SK-N-DZ (cell line): ENCODE measurements around the gene SNCB.

Experiments
- DNase-seq: peaks from one replicate; pipeline ENCODE4 v3.0.0-alpha.2; 2015; ENCODE audit warnings: low spot score

SNCB gene

DNA sequence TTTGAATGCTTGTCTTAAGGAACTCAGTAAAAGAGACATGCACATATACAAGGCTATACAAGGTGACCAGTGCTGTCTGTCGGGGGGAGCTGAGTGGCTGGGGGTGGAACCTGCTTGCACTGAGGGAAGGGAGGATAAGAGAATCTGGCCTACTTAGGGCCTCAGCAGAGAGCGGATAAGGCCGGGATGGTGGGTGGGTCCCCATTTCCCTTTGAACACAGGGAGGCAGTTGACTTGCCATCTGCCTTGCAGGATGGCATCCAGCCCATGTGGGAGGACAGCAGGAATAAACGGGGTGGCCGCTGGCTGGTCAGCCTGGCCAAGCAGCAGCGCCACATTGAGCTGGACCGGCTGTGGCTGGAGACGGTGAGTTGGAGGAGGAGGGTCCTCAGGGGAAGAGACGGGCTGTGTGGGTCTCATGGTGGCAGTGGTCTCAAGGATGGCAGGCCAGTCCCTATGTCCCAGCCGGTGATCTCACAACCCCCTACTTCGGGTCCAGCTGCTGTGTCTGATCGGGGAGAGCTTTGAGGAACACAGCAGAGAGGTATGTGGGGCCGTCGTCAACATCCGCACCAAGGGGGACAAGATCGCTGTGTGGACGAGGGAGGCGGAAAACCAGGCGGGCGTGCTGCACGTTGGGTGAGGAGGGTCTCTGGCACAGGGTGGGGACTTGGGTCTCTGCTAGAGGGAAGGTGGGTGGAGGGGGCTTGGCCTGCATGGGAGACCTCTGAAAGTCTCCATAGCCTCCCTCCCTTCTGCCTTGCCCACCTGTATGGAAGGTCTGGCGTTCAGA, 14.7 kb upstream of the SNCB start:
- no peak for DNase-seq

- DNase-seq, result no peak
These were observed 14.0 kb upstream of the SNCB start for GRCh38 chr5:176644294-176644693.

DNA sequence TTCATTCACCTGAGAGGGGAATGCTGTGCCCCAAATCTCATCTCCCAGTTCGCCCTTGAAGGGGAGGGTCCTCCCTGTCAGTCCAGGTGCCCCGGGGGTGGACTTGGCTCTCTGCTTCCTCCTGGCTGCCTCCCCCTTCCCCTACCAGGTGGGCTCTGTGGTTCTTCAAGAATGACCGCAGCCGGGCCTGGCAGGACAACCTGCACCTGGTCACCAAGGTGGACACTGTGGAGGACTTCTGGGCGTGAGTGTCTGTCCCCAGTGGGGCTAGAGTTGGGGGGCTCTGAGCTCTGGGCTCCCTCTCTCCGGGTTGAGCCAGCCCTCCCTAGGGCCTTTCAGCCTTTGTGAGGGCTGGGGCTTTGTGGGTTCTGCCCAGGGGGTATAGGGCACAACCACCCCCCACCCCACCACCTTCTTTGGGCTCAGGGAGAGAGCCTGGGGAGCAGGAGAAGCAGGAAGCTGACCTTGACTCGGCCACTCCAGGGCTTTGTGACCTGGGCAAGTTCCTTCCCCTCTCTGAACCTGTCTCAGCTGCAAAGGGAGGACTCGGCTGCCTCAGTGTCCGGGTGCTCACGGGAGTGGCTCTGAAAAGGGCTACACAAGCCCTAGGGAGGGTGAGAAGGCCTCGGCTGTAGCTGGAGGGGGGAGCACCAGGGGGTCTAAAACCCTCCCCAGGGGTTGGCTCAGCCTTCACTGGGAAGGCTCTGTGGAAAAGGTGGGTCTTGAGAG, 13.3 kb upstream of the SNCB start:
- DNase-seq, result no peak

DNA sequence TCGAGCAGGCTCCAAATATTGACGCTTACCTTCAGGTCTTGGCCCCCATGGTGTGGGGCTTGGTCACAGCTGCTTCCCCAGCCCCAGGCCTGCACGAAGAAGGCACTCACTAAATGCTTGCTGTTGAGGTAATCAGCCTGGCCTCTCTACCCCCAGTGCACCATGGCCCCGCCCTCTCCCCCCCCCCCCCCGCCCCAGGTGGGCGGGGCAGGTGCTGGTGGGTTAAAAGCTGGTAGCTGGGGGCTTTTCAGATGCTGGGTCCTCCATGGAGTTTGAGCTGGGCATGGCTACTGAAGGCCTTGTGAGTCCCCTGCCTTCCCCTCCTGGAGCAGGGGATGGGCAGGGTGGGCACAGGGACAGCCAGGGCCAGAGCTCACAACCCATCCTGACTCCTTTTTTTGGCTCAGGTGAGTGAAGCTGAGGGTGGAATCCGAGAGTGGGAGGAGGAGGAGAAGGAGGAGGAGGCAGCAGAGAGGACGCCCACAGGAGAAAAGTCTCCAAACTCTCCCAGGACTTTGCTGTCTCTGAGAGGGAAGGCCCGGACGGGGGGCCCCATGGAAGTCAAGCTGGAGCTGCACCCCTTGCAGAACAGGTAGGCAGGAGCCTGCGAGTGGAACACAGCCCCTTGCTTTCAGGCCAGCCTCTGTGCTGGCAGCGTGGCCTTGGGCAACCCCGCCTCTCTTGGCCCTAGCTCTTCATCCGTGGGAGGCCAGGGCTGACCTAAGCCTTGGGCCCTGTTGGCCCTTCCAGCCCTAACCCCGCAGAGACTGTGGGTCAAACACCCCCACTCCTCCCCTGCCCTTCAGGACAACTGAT, 12.5 kb upstream of the SNCB start:
- DNase-seq, result no peak

GRCh38 chr5:176640616-176641015, 10.3 kb upstream of the SNCB start:
- DNase-seq, result no peak

DNA sequence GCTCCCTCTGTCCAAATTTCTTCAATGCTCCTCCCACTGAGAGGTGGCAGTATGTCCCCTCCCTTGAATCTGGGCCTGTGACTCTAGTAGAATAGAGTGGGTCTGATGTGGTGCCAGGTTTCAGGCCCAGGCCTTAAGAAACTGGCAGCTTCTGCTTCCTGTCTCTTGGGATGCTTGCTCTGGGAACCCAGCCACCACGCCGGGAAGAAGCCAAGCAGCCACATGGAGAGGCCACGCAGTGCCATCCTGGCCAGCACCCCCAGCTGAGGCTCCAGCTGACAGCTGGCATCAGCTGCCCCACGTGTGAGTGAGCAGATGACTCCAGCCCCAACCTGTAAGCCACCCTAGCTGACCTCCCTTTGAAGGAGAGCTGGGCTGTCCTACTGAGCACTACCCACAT, 9.6 kb upstream of the SNCB start:
- DNase-seq, result no peak

DNA sequence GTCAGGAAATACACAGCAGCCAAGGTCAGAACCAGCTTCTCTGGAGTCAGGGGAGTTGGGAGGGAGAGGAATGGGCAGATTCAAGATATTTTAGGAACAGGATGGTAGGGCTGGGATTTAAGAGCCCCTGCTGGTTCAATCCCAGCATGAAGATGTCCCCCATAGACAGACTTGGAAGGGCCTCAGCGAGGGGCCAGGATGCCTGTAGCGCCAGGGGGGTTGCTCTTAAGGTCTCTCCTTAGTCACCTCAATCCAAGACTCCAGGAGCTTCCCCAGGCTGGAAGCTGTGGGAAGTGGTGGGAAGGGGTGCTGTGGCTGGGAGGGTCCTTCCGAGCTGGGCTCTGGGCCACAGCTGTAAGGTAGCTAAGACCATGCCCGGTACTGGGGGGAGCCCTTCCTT, 8.9 kb upstream of the SNCB start:
- no peak for DNase-seq

DNA sequence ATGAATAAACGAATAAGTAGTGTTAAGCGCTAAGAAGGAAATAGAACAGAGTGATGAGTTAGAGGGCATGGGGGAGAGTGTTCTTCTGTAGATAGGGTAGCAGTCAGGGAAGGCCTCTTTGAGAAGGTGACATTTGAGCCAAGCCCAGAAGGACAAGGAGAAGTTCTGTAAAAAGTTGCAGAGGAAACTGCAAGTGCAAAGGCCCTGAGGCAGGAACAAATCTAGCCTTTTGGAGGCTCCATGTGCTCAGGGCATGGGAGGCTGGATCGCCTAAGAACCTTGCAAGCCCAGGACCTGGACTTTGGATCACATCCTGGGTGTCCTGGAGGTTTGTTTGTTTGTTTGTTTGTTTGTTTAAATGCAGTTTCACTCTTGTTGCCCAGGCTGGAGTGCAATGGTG, 8.1 kb upstream of the SNCB start:
- DNase-seq, result no peak

DNA sequence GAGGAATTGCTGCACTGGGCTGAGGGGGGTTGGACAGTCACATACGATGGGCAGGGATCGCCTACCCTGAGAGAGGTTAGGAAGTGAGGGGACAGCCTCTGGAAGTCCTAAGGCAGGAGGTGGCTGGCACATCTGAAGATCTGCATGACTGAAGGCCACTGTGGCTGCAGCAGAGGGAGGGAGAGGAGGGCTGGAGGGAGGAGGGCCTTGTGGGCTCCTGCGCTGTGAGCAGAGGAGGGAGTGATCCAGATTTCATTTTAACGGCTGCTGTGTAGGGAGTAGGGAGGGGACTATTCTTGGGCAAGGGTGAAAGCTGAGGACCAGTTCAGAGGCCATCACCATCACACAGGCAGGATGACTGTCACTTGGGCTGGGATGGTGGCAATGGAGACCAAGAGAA, 7.2 kb upstream of the SNCB start:
- no peak for DNase-seq

DNA sequence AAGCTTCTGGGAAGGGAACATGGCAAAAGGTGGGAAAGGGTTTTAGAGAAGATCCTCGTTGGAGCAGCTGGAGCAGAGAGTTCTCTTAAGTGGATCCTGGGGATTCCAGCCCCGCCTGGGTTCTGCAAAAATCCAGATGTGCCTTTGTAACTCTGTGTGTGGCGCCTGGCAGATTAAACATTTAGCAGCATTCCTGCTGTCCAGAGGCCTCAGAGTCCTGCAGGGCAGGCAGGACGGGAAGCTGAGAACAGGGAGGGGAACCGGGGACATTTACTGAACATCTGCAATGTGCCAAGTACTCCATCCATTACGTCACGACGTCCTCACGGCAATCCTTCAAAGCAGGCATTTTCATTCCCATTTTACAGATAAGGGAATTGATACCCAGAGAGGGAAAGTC, 6.1 kb upstream of the SNCB start:
- no peak for DNase-seq

GRCh38 chr5:176633598-176633997, 3.3 kb upstream of the SNCB start:
- no peak for DNase-seq

DNA sequence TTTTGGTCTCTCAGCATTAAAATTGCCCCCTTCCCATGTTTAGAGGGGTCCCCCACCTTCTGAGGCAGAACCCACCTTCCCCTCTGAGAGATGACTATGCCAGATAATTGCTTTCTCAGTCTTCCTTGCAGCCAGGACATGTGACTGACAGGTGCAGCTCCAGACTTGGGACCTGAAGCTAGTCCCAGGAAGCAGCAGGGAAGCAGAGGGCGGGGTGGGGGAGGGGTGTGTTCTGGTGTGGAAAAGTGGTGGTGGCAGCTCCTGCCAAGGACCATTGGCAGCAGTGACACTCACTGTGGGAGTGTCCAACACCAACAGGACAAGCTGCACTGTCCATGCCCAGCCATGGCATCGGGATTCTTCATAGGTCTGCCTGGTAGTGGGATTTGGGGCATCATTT, 2.4 kb upstream of the SNCB start:
- no peak for DNase-seq

DNA sequence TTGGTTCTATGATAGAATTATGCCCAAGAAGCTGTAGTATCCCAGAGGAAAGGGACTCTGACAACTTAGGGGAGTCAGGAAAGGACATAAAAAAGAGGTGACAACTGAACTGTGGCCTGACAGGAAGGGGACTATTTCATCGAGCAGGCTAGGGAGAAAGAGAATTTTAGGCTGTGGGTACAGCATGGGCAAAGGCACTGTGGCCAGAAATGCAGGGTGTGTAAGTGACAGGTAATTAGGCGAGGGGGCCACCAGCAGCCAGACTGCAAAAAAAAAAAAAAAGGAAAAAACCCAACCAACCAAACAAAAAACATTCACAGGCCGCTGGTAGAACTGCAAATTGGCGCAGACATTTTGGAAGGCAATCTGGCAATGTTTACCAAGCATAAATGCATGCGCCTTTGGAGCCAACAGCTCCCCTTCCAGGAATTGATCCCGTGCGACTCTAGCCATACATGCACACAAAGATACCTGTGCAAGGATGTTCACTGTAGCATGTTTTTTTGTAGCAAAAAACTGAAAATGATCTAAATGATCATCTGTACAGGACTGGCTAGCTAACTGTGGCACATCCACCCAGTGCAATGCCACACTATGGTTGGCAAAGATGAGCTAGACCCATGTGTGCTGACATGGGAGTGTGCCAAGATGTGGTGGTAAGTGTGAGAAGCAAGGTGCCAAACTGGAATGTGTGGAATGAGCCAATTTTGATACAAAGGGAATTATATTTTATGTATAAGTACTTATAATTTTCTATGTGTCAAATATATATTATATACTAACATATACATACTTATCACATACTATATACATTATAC, 1.3 kb upstream of the SNCB start:
- DNase-seq, result no peak

DNA sequence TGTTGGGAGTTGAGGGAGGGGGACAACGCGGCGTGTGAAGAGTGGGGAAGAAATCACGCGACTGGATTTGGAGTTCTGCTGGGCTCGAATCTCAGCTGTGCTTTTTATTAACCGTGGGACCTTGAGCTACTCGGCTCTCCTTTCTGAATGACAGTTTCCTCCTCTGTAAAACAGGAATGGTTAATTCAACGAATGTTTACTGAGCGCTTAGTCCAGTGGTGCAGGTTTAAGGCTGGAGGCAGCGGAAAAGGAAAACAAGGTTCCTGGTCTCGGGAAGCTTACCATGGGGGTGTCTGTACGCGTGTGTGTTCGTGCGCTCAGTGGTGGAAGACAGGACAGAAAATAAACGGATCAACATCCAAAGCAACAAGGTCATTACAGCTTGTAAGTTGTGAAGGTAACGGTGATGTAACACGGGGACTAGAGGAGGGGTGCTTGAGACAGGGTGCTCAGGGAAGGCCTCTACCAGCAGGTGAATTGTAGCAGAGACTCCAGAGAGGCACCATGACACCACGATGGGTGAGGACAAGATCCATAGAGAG, 418 bp upstream of the SNCB start:
- no peak for DNase-seq

GRCh38 chr5:176629317-176629852, 949 bp downstream of the SNCB start:
- DNase-seq, result no peak

GRCh38 chr5:176628406-176629228, 1.7 kb downstream of the SNCB start:
- DNase-seq, result no peak

- no peak for DNase-seq
These were observed 2.8 kb downstream of the SNCB start for GRCh38 chr5:176627582-176627981.

DNA sequence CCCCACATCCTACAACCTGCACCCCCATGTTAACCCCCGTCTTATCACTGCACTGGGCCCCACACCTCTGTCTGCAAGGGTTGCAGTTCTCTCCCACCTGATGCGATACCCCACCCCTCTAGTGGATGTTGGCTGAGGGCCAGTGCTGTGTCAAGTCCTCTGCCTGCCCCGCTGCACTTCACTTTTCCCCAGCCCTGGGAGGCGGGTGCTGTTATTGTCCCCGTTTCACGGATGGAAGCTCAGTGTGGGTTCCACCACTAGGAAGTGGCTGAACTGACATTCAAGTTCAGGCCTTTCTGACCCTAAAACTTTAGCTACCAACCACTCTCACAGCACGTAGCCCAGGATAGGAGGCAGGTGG, 3.5 kb downstream of the SNCB start:
- DNase-seq, result no peak

DNA sequence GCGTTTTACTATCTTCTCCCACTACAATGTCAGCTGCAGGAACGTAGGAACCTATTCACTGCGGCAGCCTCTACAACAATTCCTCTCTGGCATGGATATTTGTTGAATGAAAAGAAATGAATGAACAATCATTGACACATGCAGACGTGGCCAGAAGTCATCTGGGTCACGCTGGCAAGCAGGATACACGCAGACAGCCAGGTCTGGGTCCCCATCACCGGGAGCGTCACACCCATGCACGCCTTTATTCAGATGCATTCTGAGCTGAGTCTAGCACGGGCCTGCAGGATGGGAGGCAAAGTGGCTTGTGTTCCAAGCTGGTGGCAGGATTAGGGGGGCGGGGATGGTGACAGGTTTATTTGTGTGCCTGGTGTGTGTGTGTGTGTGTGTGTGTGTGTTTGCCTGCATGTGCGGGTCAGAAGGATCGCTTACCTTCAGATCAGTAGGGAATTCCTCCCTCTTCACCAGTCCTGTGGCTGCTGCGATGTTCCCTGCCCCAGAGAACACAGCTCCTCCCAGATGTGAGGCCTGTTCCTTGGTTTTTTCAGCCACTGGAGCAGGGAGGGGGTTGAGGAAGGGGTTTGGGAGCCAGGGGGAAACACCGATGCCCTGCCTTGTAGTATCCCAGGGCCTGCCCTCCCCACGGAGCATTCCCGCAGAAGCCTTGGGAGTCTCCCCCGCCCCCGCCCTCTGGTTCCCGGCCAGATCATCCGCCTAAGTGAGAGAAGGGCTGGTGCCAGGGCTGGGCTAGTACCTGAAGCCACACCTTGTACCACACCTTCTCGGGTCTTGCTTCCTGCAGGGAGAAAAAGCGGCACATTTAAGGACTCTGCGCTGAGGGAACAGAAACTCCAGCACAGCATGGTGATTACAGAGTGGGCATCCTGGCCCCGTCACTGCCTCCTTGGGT, 4.1 kb downstream of the SNCB start:
- no peak for DNase-seq
